ENCODE measurements around the gene GAP43.

GAP43 gene

DNA sequence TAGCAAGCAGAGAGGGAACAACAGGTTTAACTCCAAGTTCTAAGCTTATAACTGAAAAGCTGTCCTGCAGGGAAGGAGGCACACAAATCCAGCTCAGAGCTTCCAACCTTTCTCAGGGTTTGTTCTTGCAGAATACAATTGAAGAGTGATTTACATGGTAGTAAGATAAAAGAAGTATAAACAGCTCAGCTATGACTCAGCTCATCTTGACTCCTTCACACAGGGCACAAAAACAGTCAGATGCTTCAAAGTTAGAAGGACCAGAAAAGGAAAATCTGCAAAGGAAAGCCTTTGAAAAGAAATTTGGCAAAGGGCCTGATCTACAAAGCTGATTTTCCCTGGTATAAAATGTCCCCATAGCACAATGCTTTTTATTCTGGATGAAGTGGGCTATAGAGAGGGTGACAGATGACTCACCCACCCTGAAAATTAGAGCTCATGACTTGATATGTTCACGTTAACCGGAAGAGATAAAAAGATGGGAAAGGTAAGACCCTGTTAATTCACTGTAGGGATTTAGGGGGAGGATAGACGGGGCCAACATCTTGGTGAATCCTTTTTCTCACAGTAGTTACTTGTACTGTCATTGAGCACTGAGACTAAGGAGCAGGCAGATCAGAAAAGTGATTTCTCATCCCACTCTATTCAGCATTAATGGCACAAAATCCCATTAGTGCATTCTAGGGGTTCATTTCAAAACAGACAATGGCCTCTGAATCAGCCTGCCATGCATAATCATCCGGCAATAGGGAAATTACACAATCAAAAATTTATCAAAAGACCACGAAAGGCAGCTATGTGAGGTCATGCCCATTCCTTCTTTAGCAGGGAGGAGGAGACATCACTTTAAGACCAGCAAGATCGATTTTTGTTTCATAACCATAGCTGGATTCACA lies 143.5 kb downstream of the GAP43 start:
- no peak overlapping the region for H3K4me2 ChIP-seq (ENCODE audit: low read length)
- H3K4me3 ChIP-seq (ENCODE audit: low read depth, low read length): no peak overlapping the region
- H3K36me3 ChIP-seq (ENCODE audit: control insufficient read depth, insufficient read depth, low read length): no peaks in the 10 kb centered on the region
- TF ChIP-seq, protein P1, sequence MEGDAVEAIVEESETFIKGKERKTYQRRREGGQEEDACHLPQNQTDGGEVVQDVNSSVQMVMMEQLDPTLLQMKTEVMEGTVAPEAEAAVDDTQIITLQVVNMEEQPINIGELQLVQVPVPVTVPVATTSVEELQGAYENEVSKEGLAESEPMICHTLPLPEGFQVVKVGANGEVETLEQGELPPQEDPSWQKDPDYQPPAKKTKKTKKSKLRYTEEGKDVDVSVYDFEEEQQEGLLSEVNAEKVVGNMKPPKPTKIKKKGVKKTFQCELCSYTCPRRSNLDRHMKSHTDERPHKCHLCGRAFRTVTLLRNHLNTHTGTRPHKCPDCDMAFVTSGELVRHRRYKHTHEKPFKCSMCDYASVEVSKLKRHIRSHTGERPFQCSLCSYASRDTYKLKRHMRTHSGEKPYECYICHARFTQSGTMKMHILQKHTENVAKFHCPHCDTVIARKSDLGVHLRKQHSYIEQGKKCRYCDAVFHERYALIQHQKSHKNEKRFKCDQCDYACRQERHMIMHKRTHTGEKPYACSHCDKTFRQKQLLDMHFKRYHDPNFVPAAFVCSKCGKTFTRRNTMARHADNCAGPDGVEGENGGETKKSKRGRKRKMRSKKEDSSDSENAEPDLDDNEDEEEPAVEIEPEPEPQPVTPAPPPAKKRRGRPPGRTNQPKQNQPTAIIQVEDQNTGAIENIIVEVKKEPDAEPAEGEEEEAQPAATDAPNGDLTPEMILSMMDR (IDR thresholded peaks at IDR 0.05): no peak
- H3K9me3 ChIP-seq (ENCODE audit: control insufficient read depth, low read length): no peaks in the 10 kb centered on the region
- no peak overlapping the region for H3K27ac ChIP-seq
- H3K4me1 ChIP-seq: no peaks in the 10 kb centered on the region
- H3K79me2 ChIP-seq: no peaks in the 10 kb centered on the region
- H3K9ac ChIP-seq: no peak overlapping the region
- no peak overlapping the region for H2AFZ ChIP-seq
- no peaks in the 10 kb centered on the region for H3K27me3 ChIP-seq (ENCODE audit: control insufficient read depth, insufficient read depth, low read length)

DNA sequence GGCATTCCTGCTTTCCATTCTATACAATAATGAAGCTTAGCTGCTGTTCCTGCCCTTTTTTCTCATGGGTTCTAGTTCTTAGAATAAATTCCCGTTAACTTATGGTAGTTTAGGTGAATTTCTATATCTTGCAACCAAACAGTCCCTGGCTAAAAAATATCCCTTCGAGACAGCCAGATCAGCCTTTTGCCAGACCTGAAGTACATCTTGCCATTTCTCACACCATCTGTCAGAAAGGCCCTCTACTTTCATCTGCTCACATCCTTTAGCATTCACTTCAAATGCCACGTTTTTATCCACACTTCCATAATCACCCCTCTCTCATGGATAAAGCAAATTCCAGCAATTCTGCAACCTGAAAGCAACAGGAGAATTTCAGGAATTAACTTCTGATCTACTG lies 145.4 kb downstream of the GAP43 start:
- H3K9ac ChIP-seq: no peak overlapping the region
- H3K4me1 ChIP-seq: no peaks in the 10 kb centered on the region
- no peaks in the 10 kb centered on the region for H3K36me3 ChIP-seq (ENCODE audit: control insufficient read depth, insufficient read depth, low read length)
- H3K9me3 ChIP-seq (ENCODE audit: control insufficient read depth, low read length): no peaks in the 10 kb centered on the region
- H3K4me2 ChIP-seq (ENCODE audit: low read length): no peak overlapping the region
- H3K79me2 ChIP-seq: no peaks in the 10 kb centered on the region
- no peak overlapping the region for H3K4me3 ChIP-seq (ENCODE audit: low read depth, low read length)
- no peak overlapping the region for H3K27ac ChIP-seq
- H3K27me3 ChIP-seq (ENCODE audit: control insufficient read depth, insufficient read depth, low read length): no peaks in the 10 kb centered on the region
- TF ChIP-seq, protein P1 (IDR thresholded peaks at IDR 0.05): no peak
- no peak overlapping the region for H2AFZ ChIP-seq
